HG03103 (cell line): Measurements from ENCODE around the gene USP6.
"Not testable (repeated sequence)": the region's sequence is repeated elsewhere in the genome, so short reads cannot be mapped to it uniquely, and the experiment has no call there.

Experiments used
- ATAC-seq: cut with Tn5 transposase; IDR thresholded peaks from one replicate; pipeline ENCODE4 v1.9.1; 2021; ENCODE audit warnings: low read depth; ENCODE audit not compliant: unreplicated experiment

USP6 gene

GRCh38 chr17:5115673-5116651 is at the start of gene USP6:
Gene USP6, plus strand, starts transcription at chr17:5116032. Its CDS starts 14,336 bp downstream, at chr17:5130368.
- no peak for ATAC-seq

DNA sequence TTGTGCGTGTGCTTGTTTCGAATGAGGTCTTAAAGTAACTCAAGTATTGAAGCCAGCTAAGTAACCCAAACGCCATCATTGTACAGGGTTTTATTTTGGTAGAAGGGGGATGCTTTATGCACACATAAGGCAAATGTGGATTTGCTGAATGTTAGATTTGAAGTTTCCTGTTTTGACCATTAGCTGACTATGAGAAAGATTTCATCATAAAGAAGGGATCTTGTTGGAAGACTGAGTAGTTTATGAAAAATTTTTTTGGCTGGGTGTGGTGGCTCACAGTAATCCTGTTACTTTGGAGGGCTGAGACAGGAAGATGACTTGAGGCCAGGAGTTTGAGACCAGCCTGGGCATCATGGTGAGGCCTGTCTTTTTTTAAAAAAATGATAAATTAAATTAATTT is 47.6 kb upstream of the USP6 start:
- no peak for ATAC-seq

DNA sequence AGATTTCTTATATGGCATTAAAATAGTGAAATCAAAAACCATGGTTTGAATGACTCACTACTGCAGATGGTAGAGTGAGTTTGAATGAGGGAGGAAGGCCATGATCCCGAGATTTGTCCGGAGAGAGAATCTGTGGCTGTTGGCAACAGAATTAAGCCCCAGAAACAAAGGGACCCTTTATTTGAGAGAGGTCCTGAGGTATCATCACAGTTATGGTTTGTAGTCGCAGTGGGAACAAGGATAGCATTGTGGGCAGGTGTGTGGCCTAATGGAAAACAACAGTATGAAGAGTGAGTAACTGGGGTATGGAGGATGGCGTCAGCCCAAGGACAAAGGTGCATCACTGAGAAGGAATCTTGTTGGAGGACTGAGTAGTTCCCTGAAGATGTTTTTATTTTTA is 46.1 kb upstream of the USP6 start:
- ATAC-seq = no peak

DNA sequence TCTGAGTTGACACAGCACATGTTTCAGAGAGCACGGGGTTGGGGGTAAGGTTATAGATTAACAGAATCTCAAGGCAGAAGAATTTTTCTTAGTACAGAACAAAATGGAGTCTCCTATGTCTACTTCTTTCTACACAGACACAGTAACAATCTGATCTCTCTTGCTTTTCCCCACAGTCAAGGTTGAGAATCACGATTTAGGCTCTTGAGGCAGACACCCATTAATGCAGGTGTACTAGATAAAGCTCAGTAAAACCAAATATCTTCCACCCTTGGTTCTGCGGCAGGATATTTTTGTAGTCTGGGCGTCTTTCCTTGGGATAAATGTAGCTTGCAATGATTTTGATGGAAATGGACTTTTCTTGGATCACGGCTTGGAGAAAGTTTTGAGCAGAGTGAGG is 40.4 kb upstream of the USP6 start:
- ATAC-seq = not testable (repeated sequence)

DNA sequence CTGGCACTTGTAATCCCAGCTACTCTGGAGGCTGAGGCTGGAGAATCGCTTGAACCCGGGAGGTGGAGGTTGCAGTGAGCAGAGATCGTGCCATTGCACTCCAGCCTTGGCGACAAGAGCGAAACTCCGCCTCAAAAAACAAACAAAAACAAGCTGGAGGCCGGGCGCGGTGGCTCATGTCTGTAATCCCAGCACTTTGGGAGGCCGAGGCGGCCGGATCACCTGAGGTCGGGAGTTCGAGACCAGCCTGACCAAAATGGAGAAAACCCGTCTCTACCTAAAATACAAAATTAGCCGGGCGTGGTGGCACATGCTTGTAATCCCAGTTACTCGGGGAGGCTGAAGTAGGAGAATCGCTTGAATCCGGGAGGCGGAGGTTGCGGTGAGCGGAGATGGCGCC is 38.6 kb upstream of the USP6 start:
- ATAC-seq = not testable (repeated sequence)

GRCh38 chr17:5077781-5078105 is 38.1 kb upstream of the USP6 start:
- ATAC-seq = no peak

DNA sequence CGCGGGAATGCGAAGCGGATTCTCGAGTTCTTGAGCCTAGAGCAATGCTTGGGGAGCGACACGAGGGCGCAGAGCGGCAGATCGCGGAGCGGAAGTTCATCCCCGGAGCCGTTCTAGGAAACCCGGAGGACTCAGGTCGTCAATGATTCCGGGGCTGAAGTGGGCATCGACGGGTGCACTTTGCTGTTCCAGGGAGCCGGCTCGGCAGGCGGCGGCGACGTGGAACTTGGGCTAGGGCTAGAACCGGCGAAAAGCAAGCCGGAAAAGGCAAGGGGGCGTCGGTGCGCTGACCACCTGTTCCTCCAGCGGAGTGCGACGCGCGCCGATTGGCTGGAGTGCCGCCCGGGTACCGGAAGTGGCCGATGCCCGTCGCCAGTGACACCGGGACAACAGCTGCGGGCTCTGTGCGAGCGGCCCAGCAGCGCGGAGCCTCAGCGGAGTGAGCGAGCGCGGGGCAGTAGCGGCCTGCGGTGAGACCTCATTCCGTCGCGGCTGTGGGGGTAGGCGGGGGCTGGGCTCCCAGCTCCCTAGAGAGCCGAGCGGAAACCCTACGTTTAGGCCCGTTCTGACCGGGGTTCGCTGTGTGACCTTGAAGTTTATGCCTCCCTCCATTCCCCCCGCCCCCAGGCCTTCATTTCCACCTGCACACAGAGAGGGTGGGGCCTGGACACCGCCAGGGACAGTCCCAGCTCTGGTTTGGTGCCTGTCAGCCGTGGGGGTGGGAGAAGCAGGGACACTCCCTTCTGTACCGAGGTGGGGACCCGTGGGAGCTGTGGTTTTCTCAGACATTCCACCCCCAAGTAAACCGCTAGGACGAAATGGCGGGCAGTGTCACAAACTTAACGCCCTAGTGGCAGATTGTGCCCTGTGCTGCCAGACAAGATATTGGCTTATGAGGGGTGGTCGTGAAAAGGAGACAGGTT is 37.5 kb upstream of the USP6 start, which contains the start of gene ZFP3:
ZFP3 (plus strand) TSS at position 362 of the 923 bp plus-strand sequence. CDS start 13,038 bp downstream, outside the sequence.
- ATAC-seq = peak; percentile 77

- ATAC-seq = no peak
Observed at GRCh38 chr17:5080591-5080990, 35.2 kb upstream of the USP6 start.

DNA sequence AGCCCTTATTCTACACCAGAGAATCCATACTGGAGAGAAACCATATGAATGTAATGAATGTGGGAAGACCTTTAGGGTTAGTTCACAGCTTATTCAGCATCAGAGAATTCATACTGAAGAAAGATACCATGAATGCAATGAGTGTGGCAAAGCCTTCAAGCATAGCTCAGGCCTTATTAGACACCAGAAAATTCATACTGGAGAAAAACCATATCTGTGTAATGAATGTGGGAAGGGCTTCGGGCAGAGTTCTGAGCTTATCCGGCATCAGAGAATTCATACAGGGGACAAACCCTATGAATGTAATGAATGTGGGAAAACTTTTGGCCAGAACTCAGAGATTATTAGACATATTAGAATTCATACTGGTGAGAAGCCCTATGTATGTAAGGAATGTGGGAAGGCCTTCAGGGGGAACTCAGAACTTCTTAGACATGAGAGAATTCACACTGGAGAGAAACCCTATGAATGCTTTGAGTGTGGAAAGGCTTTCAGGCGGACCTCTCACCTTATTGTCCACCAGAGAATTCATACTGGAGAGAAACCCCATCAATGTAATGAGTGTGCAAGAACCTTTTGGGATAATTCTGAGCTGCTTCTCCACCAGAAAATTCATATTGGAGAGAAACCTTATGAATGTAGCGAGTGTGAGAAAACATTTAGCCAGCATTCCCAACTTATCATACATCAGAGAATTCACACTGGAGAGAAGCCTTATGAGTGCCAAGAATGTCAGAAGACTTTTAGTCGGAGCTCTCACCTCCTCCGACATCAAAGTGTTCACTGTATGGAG is 23.4 kb upstream of the USP6 start:
- no peak for ATAC-seq

GRCh38 chr17:5096731-5097100 is 19.1 kb upstream of the USP6 start:
- ATAC-seq = no peak

DNA sequence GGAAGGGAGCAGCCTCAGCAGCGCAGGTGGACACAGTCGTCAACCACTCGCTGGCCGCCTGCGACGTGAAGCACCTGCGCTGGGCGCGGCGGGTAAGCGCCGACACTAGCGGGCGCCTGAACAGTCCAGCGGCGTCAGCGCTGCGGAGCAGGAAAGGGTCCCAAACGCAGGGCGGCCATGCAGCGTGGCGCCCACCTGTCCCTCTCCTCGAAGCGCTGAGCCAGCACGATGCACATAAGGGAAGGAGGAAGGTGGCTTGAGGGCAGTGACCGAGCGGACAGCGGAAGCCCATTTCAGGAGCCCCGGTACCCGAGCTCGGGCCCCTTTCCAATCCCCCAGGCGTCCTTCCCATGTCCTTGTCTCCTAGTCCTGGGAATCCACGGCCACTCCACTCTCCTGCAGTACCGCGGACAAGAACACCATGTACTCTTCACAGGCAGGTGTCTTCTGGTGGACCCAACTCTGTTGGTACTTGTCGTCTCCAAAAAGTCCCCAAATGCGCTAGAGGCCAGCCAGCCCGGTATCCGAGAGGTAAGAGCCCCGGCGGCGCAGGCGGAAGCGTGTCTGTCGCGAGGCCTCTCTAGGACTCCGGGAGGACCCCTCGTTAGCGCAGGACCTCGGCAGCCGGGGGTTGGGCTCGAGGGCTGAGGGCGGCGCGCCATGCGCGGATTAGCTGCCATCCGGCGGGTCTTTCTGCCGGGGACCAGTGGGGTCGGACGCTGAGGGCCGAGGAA is 18.6 kb upstream of the USP6 start:
- ATAC-seq = no peak

- no peak for ATAC-seq
Observed at GRCh38 chr17:5099271-5099670, 16.6 kb upstream of the USP6 start.

DNA sequence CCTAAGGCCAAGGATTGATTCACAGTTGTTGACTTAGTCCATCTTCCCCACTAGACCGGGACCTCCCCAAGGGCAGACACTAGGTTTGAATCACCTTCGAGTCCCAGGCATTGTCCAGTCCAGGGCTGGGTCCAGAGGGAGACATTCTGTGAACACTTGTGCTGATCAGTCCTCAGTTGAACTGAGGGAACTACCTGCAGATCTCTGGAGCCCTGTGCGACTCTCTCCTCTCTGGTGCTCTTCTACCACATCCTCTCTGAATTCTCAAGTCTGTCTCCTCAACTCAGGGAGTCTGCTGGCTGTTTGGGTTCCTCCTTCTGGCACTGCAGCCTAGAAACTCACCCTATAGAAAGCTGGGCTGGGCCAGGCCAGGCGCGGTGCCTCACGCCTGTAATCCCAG is 15.0 kb upstream of the USP6 start:
- no peak for ATAC-seq

- no peak for ATAC-seq
Observed at GRCh38 chr17:5110816-5111215, 5.0 kb upstream of the USP6 start.

- no peak for ATAC-seq
Observed at GRCh38 chr17:5111402-5112204, 4.2 kb upstream of the USP6 start, which contains the start of gene ZNF232. Gene ZNF232, minus strand, starts transcription at chr17:5111878. Its CDS starts 56 bp downstream, at chr17:5111822.

- no peak for ATAC-seq
Observed at GRCh38 chr17:5118219-5118618, 2.4 kb downstream of the USP6 start.

GRCh38 chr17:5120036-5120435 is 4.2 kb downstream of the USP6 start:
- no peak for ATAC-seq

DNA sequence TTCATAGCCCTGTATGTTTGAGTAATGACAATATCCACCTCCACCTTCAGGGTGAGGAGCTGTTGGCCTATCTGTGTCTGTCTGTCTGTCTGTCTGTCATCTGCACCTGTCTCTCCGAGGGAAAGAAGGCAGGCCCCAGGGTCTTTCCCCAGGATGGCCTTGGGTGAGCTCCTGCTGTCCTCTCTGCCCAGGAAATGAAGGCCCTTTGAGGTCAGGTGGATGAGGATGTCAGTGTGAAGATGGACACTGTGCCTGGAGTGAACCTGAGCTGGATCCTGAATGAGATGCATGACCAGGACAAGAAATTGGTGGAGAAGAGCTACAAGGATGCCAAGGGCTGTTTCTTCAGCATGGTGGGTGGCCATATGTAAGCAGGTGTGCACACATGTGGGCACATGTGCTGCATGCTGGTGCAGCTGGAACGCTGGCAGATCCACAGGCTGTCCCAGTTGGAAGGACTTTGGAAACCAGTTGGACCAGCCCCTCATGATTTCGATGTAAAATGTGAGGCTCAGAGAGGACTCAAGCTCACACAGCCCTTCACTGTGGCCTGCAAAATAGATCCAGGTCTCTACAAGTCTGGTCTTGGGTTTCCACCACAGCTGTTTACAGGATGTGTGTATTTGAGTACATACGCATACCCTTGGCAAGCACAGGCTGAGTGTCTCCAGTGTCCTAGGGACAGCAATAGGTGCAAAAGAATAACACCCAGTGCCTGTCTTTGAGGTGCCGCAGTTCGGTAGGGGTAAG is 4.8 kb downstream of the USP6 start:
- ATAC-seq = not testable (repeated sequence)
